A673 (cell line): Measurements from ENCODE around the gene RALB. TPM values are rescaled to one million over a fixed set of nuclear protein-coding genes. Genes with fewer than 3 reads are reported as not detected.

Experiments
- BruUV-seq: library from RNA; stranded (reverse); fragments of 400-500 nt; replicated peaks from 2 replicates; lab custom pipeline; 2021; lab: Mats Ljungman, UMichigan
- CTCF ChIA-PET: fragments of 300-600 bp; sonication (Branson Sonifier 250); formaldehyde crosslinking; loops from one replicate; lab custom pipeline; 2022; ENCODE audit warnings: antibody characterized with exemption; lab: Charles Lee
- POLR2A ChIA-PET: fragments of 300-600 bp; sonication (Branson Sonifier 250); formaldehyde crosslinking; loops from one replicate; lab custom pipeline; 2022; ENCODE audit warnings: antibody characterized with exemption; ENCODE audit not compliant: low non-redundant PET; lab: Charles Lee
- DNase-seq: peaks from one replicate; pipeline ENCODE4 v3.0.0-alpha.2; 2015; ENCODE audit warnings: low spot score
- H3K27ac ChIP-seq: fragments of 200-600 bp; sonication (generic); 2 replicates; pipeline ENCODE4 v1.5.1; 2016; ENCODE audit warnings: mixed run types, low read depth, mild to moderate bottlenecking, mixed read lengths, antibody characterized with exemption, low read length; ENCODE audit not compliant: poor library complexity, severe bottlenecking
- H3K27me3 ChIP-seq: fragments of 200-600 bp; sonication (generic); replicated peaks from 2 replicates; pipeline ENCODE4 v1.6.1; 2017; ENCODE audit warnings: mixed run types, low read depth, mild to moderate bottlenecking, mixed read lengths, antibody characterized with exemption, low read length; ENCODE audit not compliant: insufficient read depth, poor library complexity
- H3K36me3 ChIP-seq: fragments of 200-600 bp; sonication (generic); 2 replicates; pipeline ENCODE4 v1.6.1; 2016; ENCODE audit warnings: mixed run types, mild to moderate bottlenecking, mixed read lengths, antibody characterized with exemption, low read length; ENCODE audit not compliant: insufficient read depth, poor library complexity, severe bottlenecking
- H3K4me1 ChIP-seq: fragments of 200-600 bp; sonication (generic); 2 replicates; pipeline ENCODE4 v1.6.1; 2017; ENCODE audit warnings: mixed run types, mild to moderate bottlenecking, mixed read lengths, antibody characterized with exemption, low read length; ENCODE audit not compliant: insufficient read depth, poor library complexity, severe bottlenecking
- H3K4me3 ChIP-seq: fragments of 200-600 bp; sonication (generic); 2 replicates; pipeline ENCODE4 v1.5.1; 2016; ENCODE audit warnings: low read depth, mixed run types, mild to moderate bottlenecking, mixed read lengths, low read length; ENCODE audit not compliant: poor library complexity, severe bottlenecking
- H3K9me3 ChIP-seq: fragments of 200-600 bp; sonication (generic); 2 replicates; pipeline ENCODE4 v1.6.1; 2016; ENCODE audit warnings: mixed run types, low read depth, mild to moderate bottlenecking, mixed read lengths, antibody characterized with exemption, low read length; ENCODE audit not compliant: poor library complexity, severe bottlenecking
- EZH2 ChIP-seq: fragments of 200-600 bp; sonication (generic); IDR thresholded peaks from 2 replicates; pipeline ENCODE4 v1.6.1; 2017; ENCODE audit warnings: borderline replicate concordance, low read depth, mild to moderate bottlenecking, mixed read lengths, antibody characterized with exemption, low read length; ENCODE audit not compliant: poor library complexity, severe bottlenecking
- intact Hi-C: fragments of 100-400 bp; cut with micrococcal nuclease; formaldehyde crosslinking; loops from one replicate; pipeline ENCODE4 v1.10.0; 2022; ENCODE audit not compliant: unreplicated experiment
- total RNA-seq: library from RNA; stranded (reverse); gene quantifications from 2 replicates; pipeline ENCODE4 v1.2.3, GENCODE V29; 2021
- TF ChIP-seq, protein P1 (sequence below): fragments of 300-800, 200-600 bp; sonication (generic); conservative IDR thresholded peaks from 2 replicates; pipeline ENCODE4 v1.5.1; 2017; ENCODE audit warnings: low read depth, mild to moderate bottlenecking, antibody characterized with exemption, low read length, moderate library complexity, mixed read lengths

The RALB gene
- total RNA-seq, 1 experiment from 2014 or later: 47.0 TPM

DNA sequence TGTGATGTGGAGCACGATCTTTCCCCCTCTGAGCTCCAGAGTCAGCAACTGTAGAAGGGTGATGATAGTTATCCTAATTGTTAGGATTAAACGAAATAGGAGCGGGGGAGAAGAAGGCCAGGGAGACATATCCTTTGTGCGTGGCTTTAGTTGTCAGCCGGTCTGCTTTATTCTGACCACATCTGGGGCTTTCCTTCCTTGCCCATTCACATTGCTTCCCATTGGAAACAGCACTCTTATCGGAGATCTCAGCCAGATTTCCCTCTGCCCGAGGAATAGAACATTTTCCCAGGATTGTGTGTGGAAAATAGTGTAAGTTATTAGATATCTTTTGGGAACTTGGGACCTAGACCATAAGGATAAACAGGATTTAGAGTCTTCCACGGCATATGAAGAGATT is 1.5 kb downstream of the RALB start:
- Histone ChIP-seq H3K9me3 (no peaks in the 10 kb centered on the region), H3K4me1 (peaks cover 18% of the 10 kb centered on the region), H3K27me3 (no peaks in the 10 kb centered on the region), H3K4me3 (peak overlapping the region; percentile 78), H3K27ac (no peak overlapping the region), H3K36me3 (no peaks in the 10 kb centered on the region)
- POLR2A ChIA-PET: interaction anchor here (0.7 kb wide), 1 partner anchor 26 kb away, joined by 4 read pairs; no protein-coding TSS in a partner anchor
- CTCF ChIA-PET: no interaction called here
- TF ChIP-seq, protein P1, sequence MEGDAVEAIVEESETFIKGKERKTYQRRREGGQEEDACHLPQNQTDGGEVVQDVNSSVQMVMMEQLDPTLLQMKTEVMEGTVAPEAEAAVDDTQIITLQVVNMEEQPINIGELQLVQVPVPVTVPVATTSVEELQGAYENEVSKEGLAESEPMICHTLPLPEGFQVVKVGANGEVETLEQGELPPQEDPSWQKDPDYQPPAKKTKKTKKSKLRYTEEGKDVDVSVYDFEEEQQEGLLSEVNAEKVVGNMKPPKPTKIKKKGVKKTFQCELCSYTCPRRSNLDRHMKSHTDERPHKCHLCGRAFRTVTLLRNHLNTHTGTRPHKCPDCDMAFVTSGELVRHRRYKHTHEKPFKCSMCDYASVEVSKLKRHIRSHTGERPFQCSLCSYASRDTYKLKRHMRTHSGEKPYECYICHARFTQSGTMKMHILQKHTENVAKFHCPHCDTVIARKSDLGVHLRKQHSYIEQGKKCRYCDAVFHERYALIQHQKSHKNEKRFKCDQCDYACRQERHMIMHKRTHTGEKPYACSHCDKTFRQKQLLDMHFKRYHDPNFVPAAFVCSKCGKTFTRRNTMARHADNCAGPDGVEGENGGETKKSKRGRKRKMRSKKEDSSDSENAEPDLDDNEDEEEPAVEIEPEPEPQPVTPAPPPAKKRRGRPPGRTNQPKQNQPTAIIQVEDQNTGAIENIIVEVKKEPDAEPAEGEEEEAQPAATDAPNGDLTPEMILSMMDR: no peak
- TF ChIP-seq EZH2: no peak
- intact Hi-C loops: no loop called here
- no TSS peak for BruUV-seq
- no peak for DNase-seq

DNA sequence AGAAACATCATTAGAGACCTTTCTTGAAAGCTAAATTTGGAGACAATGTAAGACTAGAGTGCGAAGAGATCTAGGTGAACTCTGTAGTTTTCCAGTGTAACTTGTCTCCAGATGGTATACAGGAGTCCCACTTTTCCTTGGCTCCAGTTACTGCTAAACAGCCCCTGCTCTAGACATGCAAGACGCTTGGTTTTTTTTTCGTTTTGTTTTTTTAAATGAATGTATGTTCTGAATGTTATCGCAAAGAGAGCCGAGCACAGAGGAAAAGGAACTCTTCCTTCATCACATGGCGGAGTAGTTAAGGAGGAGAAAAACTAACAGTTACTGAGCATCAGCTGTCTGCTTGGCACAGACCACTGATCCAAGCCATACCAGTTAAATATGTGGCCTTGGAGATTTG is 2.4 kb downstream of the RALB start:
- H3K4me1 ChIP-seq: peaks cover 18% of the 10 kb centered on the region
- TF ChIP-seq, protein P1: no peak
- no peak for TF ChIP-seq EZH2
- H3K4me3 ChIP-seq: no peak overlapping the region
- no TSS peak for BruUV-seq
- POLR2A ChIA-PET: no interaction called here
- no peak for DNase-seq
- H3K27me3 ChIP-seq: no peaks in the 10 kb centered on the region
- no peak overlapping the region for H3K27ac ChIP-seq
- H3K36me3 ChIP-seq: no peaks in the 10 kb centered on the region
- intact Hi-C loops: no loop called here
- no peaks in the 10 kb centered on the region for H3K9me3 ChIP-seq
- CTCF ChIA-PET: no interaction called here

DNA sequence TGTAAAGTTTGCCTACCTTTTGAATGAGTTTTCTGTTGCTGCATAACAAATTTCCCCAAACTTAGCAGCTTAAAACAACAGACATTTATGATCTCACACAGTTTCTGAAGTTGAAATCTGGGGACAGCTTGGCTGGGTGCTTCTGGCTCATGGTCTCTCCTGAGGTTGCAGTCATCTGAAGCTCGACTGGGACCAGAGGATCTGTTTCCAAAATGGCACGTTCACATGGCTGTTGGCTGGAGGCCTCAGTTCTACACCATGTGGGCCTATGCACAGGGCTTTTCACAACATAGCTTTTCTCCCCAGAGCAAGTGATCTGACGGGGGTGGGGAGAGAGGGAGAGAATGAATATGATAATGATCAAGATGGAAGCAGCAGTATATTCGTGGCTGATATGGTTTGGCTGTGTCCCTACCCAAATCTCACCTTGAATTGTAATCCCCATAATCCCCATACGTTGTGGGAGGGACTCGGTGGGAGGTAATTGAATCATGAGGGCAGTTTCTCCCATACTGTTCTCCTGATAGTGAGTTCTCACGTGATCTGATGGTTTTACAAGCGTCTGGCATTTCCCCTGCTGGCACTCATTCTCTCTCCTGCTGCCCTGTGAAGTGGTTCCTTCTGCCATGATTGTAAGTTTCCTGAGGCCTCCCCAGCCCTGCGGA is 3.5 kb downstream of the RALB start:
- Histone ChIP-seq H3K27me3 (no peaks in the 10 kb centered on the region), H3K4me1 (peaks cover 18% of the 10 kb centered on the region), H3K27ac (no peak overlapping the region), H3K9me3 (no peaks in the 10 kb centered on the region), H3K4me3 (no peak overlapping the region), H3K36me3 (no peaks in the 10 kb centered on the region)
- no TSS peak for BruUV-seq
- ChIA-PET POLR2A (no interaction called here), CTCF (no interaction called here)
- DNase-seq: peak; percentile 35
- TF ChIP-seq, protein P1: no peak
- no peak for TF ChIP-seq EZH2
- intact Hi-C loops: no loop called here
